Endothelial cell of umbilical vein (primary cell): Measurements from ENCODE around the gene TNPO1. TPM values are rescaled to one million over a fixed set of nuclear protein-coding genes. Genes with fewer than 3 reads are reported as not detected.
"Not testable (repeated sequence)": the region's sequence is repeated elsewhere in the genome, so short reads cannot be mapped to it uniquely, and the experiment has no call there.

ENCODE experiments used
- BruUV-seq: library from RNA; stranded (reverse); fragments of 400-500 nt; replicated peaks from 2 replicates; lab custom pipeline; 2021; lab: Mats Ljungman, UMichigan
- CTCF ChIA-PET: fragments of 300-600, 350-600 bp; sonication (Branson Sonifier 250); formaldehyde crosslinking; loops from one replicate; lab custom pipeline; 2021; ENCODE audit warnings: antibody characterized with exemption, inconsistent platforms; lab: Charles Lee
- POLR2A ChIA-PET: fragments of 300-600, 350-600 bp; sonication (Branson Sonifier 250); formaldehyde crosslinking; loops from one replicate; lab custom pipeline; 2021; ENCODE audit warnings: antibody characterized with exemption, inconsistent platforms; lab: Charles Lee
- DNase-seq: peaks from one replicate; pipeline ENCODE4 v3.0.0-alpha.2; 2011; ENCODE audit warnings: low read depth, low spot score
- FAIRE-seq: peaks from 2 replicates; lab custom pipeline; 2011; peaks lifted over from hg19 to GRCh38; lab: Jason Lieb, UNC
- H2AFZ ChIP-seq: 2 replicates; pipeline ENCODE4 v1.6.0; 2012; ENCODE audit warnings: low read depth, low read length, control low read depth, inconsistent platforms
- H3K27ac ChIP-seq: 2 replicates; pipeline ENCODE4 v1.5.1; 2011; ENCODE audit warnings: low read depth, mild to moderate bottlenecking, control low read depth, low read length, moderate library complexity; ENCODE audit not compliant: insufficient read depth
- H3K27me3 ChIP-seq, 2 experiments: 2 replicates each; pipeline versions ENCODE4 v1.6.0 to v1.6.1; 2011; ENCODE audit warnings: low read length in 2 of 2, mixed read lengths in 1 of 2; ENCODE audit not compliant: control insufficient read depth in 2 of 2, insufficient read depth in 2 of 2
- H3K36me3 ChIP-seq, 2 experiments: 2 replicates in 1 of 2; 3 replicates in 1 of 2; pipeline ENCODE4 v1.5.1; 2011; ENCODE audit warnings: low read length in 2 of 2, mild to moderate bottlenecking in 1 of 2, moderate library complexity in 1 of 2; ENCODE audit not compliant: control insufficient read depth in 2 of 2, insufficient read depth in 2 of 2; ENCODE audit errors: extremely low read depth in 1 of 2
- H3K4me1 ChIP-seq: 3 replicates; pipeline ENCODE4 v1.5.1; 2011; ENCODE audit warnings: mild to moderate bottlenecking, low read length; ENCODE audit not compliant: control insufficient read depth, insufficient read depth; ENCODE audit errors: extremely low read depth
- H3K4me2 ChIP-seq: 2 replicates; pipeline ENCODE4 v1.6.1; 2011; ENCODE audit warnings: low read length, control low read depth, mixed read lengths; ENCODE audit not compliant: insufficient read depth
- H3K4me3 ChIP-seq, 3 experiments: fragments of 200-600 bp in 1 of 3; sonication (generic), shearing (Covaris generic) in 1 of 3; replicated peaks in 1 of 3; 2 replicates each; pipeline ENCODE4 v1.5.1; 2011 to 2016; ENCODE audit warnings: control low read depth in 3 of 3, low read length in 3 of 3, mild to moderate bottlenecking in 2 of 3, inconsistent platforms in 1 of 3, low read depth in 1 of 3, moderate library complexity in 1 of 3; ENCODE audit not compliant: insufficient read depth in 1 of 3
- H3K79me2 ChIP-seq: 2 replicates; pipeline ENCODE4 v1.6.0; 2012; ENCODE audit warnings: low read length, inconsistent platforms; ENCODE audit not compliant: control insufficient read depth, insufficient read depth
- H3K9ac ChIP-seq: replicated peaks from 2 replicates; pipeline ENCODE3; 2011; ENCODE audit warnings: low read length, control low read depth; ENCODE audit not compliant: insufficient read depth; ENCODE audit errors: extremely low read depth
- H3K9me1 ChIP-seq: replicated peaks from 3 replicates; pipeline ENCODE4 v1.6.0; 2011; ENCODE audit warnings: mild to moderate bottlenecking, low read length; ENCODE audit not compliant: control insufficient read depth, insufficient read depth; ENCODE audit errors: extremely low read depth
- H3K9me3 ChIP-seq: replicated peaks from 2 replicates; pipeline ENCODE4 v1.5.1; 2012; ENCODE audit warnings: low read length, inconsistent platforms; ENCODE audit not compliant: control insufficient read depth, insufficient read depth
- H4K20me1 ChIP-seq: replicated peaks from 2 replicates; pipeline ENCODE3; 2011; ENCODE audit warnings: mild to moderate bottlenecking, low read length; ENCODE audit not compliant: control insufficient read depth, insufficient read depth; ENCODE audit errors: extremely low read depth
- FOS ChIP-seq: IDR thresholded peaks from 2 replicates; pipeline ENCODE4 v1.6.1; 2011; ENCODE audit warnings: mild to moderate bottlenecking, low read length, moderate library complexity, borderline replicate concordance; ENCODE audit not compliant: insufficient read depth
- MYC ChIP-seq: IDR thresholded peaks from one replicate; pipeline ENCODE4 v1.6.1; 2011; ENCODE audit warnings: mild to moderate bottlenecking, low read depth, low read length
- dilution Hi-C: fragments of 300-500 bp; cut with MboI; formaldehyde crosslinking; loops from one replicate; pipeline ENCODE4 v1.15.0; 2019; ENCODE audit warnings: low sequenced_read_pairs; ENCODE audit not compliant: extremely low pct_ligation_motif_present
- intact Hi-C: fragments of 100-400 bp; cut with micrococcal nuclease; formaldehyde crosslinking; loops from one replicate; pipeline ENCODE4 v1.10.0; 2022
- polyA plus RNA-seq, 4 experiments: library from polyadenylated mRNA; depleted of rRNA in 3 of 4; stranded (reverse) in 3 of 4; unstranded in 1 of 4; fragments of >200 nt; gene quantifications; 2 replicates each; pipeline versions ENCODE4 v1.2.1 to v1.2.3, GENCODE V29; 2011 to 2012; ENCODE audit warnings: missing spikeins in 1 of 4
- total RNA-seq: library from RNA; stranded (reverse); gene quantifications from 2 replicates; pipeline ENCODE4 v1.2.3, GENCODE V29; 2021
- TF ChIP-seq, protein P1 (sequence below), 2 donors: IDR thresholded peaks; 1 replicate in 1 of 2; 2 replicates in 1 of 2; pipeline ENCODE4 v1.5.1; 2011; ENCODE audit warnings: low read length in 2 of 2, mild to moderate bottlenecking in 2 of 2, moderate library complexity in 2 of 2, control low read depth in 1 of 2, inconsistent platforms in 1 of 2, low read depth in 1 of 2; ENCODE audit not compliant: insufficient read depth in 1 of 2; ENCODE audit errors: extremely low read depth in 1 of 2
- TF ChIP-seq, protein P2 (sequence below): IDR thresholded peaks from 2 replicates; pipeline ENCODE4 v1.6.1; 2011; ENCODE audit not compliant: insufficient read depth, insufficient read length

Gene TNPO1
- total and polyA plus RNA-seq, 2 donors (not counting 3 experiments of a cell fraction or from before 2014, with no cell fraction given): 65.6 to 298 TPM

DNA sequence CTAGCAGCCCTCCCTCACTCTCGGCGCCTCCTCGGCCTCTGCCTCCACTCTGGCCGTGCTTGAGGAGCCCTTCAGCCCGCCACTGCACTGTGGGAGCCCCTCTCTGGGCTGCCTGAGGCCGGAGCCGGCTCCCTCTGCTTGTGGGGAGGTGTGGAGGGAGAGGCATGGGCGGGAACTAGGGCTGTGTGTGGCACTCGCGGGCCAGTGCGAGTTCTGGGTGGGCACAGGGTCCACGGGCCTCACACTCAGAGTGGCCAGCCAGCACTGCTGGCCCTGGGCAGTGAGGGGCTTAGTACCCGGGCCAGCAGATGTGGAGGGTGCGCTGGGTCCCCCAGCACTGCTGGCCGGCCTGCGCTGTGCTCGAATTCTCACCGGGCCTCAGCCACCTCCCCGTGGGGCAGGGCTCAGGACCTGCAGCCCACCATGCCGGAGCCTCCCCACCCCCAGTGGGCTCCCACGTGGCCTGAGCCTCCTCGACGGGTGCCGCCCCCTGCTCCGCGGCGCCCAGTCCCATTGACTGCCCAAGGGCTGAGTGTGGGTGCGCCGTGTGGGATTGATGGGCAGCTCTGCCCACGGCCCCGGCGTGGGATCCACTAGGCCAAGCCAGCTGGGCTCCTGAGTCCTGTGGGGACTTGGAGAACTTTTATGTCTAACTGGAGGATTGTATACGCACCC, 109.0 kb downstream of the TNPO1 start:
- no peaks in the 10 kb centered on the region for H3K9me3 ChIP-seq
- no peaks in the 10 kb centered on the region for H3K9me1 ChIP-seq
- no peaks in the 10 kb centered on the region for H3K27me3 ChIP-seq
- no TSS peak for BruUV-seq
- no peaks in the 10 kb centered on the region for H3K36me3 ChIP-seq
- FAIRE-seq (no peak), DNase-seq (no peak)
- H3K79me2 ChIP-seq: no peaks in the 10 kb centered on the region
- no peaks in the 10 kb centered on the region for H3K4me1 ChIP-seq
- dilution Hi-C loops: no loop called here
- ChIA-PET CTCF (interaction anchor here (1.4 kb wide), 1 partner anchor 31 kb away, joined by 4 read pairs; the partner anchor contains the start of gene FCHO2), POLR2A (no interaction called here)
- no peaks in the 10 kb centered on the region for H4K20me1 ChIP-seq
- TF ChIP-seq FOS (no peak), MYC (no peak)
- TF ChIP-seq, protein P1, sequence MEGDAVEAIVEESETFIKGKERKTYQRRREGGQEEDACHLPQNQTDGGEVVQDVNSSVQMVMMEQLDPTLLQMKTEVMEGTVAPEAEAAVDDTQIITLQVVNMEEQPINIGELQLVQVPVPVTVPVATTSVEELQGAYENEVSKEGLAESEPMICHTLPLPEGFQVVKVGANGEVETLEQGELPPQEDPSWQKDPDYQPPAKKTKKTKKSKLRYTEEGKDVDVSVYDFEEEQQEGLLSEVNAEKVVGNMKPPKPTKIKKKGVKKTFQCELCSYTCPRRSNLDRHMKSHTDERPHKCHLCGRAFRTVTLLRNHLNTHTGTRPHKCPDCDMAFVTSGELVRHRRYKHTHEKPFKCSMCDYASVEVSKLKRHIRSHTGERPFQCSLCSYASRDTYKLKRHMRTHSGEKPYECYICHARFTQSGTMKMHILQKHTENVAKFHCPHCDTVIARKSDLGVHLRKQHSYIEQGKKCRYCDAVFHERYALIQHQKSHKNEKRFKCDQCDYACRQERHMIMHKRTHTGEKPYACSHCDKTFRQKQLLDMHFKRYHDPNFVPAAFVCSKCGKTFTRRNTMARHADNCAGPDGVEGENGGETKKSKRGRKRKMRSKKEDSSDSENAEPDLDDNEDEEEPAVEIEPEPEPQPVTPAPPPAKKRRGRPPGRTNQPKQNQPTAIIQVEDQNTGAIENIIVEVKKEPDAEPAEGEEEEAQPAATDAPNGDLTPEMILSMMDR (IDR thresholded peaks at IDR 0.05; ENCODE audit: extremely low read depth in 1 of 2, insufficient read depth in 1 of 2, low read depth in 1 of 2, low read length in 2 of 2): no peak
- TF ChIP-seq, protein P2, sequence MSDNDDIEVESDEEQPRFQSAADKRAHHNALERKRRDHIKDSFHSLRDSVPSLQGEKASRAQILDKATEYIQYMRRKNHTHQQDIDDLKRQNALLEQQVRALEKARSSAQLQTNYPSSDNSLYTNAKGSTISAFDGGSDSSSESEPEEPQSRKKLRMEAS: no peak
- no peak overlapping the region for H3K4me2 ChIP-seq
- intact Hi-C loops: loop anchor here (10.0 kb wide), 1 partner anchor 249 kb away; the partner anchor contains the start of gene TMEM174
- no peak overlapping the region for H3K4me3 ChIP-seq
- no peak overlapping the region for H2AFZ ChIP-seq
- no peak overlapping the region for H3K27ac ChIP-seq
- no peak overlapping the region for H3K9ac ChIP-seq

DNA sequence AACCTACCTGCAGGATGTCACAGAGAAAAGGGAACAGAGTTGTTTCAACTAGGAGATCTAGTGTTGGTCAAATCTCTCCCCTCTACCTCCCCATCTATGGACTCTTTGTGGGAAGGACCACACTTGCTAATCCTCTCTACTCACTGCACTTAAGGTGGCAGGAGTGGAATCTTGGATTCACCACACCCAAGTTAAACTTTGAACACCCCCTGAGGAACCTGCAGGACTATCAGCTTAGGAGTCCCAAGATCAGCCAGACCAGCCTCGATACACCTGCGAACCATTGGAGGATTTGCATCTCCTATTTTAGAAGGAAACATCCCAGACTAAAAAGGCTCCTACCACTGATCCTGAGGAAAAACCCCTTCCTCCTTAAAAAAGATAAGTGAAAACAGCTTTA, 116.2 kb downstream of the TNPO1 start:
- FAIRE-seq, H3K4me1 ChIP-seq, H3K4me2 ChIP-seq, BruUV-seq, H3K27me3 ChIP-seq, intact Hi-C loops, DNase-seq, H4K20me1 ChIP-seq, H3K36me3 ChIP-seq, H2AFZ ChIP-seq, dilution Hi-C loops, H3K4me3 ChIP-seq, POLR2A ChIA-PET, H3K79me2 ChIP-seq, H3K9me3 ChIP-seq, H3K9ac ChIP-seq, H3K9me1 ChIP-seq, CTCF ChIA-PET, H3K27ac ChIP-seq: not testable (repeated sequence)

DNA sequence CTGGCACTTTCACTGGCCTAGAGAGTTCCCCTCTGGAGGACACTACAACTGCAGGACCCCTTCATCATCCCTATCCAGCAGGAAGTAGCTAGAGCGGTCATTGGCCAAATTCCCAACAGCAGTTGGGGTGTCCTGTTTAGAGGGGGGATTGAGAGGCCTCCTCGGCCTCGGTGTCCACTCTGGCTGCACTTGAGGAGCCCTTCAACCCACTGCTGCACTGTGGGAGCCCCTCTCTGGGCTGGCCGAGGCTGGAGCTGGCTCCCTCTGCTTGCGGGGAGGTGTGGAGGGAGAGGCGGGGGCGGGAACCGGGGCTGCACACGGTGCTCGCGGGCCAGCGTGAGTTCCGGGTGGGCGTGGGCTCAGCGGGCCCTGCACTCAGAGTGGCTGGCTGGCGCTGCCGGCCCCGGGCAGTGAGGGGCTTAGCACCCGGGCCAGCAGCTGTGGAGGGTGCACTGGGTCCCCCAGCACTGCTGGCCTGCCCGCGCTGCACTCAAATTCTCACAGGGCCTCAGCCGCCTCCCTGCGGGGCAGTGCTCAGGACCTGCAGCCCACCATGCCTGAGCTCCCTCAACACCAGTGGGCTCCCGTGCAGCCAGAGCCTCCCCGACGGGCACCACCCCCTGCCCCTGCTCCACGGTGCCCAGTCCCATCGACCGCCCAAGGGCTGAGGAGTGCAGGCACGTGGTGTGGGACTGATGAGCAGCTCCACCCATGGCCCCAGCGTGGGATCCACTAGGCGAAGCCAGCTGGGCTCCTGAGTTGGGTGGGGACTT, 118.7 kb downstream of the TNPO1 start:
- H3K9me3 ChIP-seq, BruUV-seq, H2AFZ ChIP-seq, H3K27ac ChIP-seq, H3K9ac ChIP-seq, CTCF ChIA-PET, dilution Hi-C loops, H3K9me1 ChIP-seq, H3K4me3 ChIP-seq, H4K20me1 ChIP-seq, H3K27me3 ChIP-seq, H3K36me3 ChIP-seq, intact Hi-C loops, H3K79me2 ChIP-seq, POLR2A ChIA-PET, DNase-seq, FAIRE-seq, H3K4me2 ChIP-seq: not testable (repeated sequence)
- H3K4me1 ChIP-seq: peaks cover 17% of the 10 kb centered on the region
